ENCODE measurements around the gene HCAR2. TPM values are rescaled to one million over a fixed set of nuclear protein-coding genes. Genes with fewer than 3 reads are reported as not detected.

HCAR2 gene
- total and polyA plus RNA-seq, 7 donors, result 0.36 to 0.98 (median 0.76) TPM; not detected in 3

GRCh38 chr12:122732611-122733010, 29.5 kb upstream of the HCAR2 start:
- Histone ChIP-seq H3K9me3 (no peaks in the 10 kb centered on the region), H3K4me1 (no peaks in the 10 kb centered on the region), H3K27me3 (no peaks in the 10 kb centered on the region), H3K27ac (no peak overlapping the region), H3K4me3 (no peak overlapping the region), H3K36me3 (no peaks in the 10 kb centered on the region)
- no peak for DNase-seq
- WGBS, 2 donors, result 91 to 92% methylated on average over 4 of the region's 4 CpGs
- intact Hi-C loops (cut with DNase I), result no loop called here
- TF ChIP-seq EP300 (IDR thresholded peaks at IDR 0.05), result no peak
- TF ChIP-seq CTCF (IDR thresholded peaks at IDR 0.05), result no peak
- TF ChIP-seq POLR2AphosphoS5 (IDR thresholded peaks at IDR 0.05), result no peak
- no peak for TF ChIP-seq POLR2A (IDR thresholded peaks at IDR 0.05)

GRCh38 chr12:122732170-122732569, 29.0 kb upstream of the HCAR2 start:
- Histone ChIP-seq H3K27ac (no peak overlapping the region), H3K9me3 (no peaks in the 10 kb centered on the region), H3K27me3 (no peaks in the 10 kb centered on the region), H3K4me1 (no peaks in the 10 kb centered on the region), H3K36me3 (no peaks in the 10 kb centered on the region), H3K4me3 (no peak overlapping the region)
- intact Hi-C loops (cut with DNase I), result no loop called here
- 64 to 79% methylated on average over 3 of the region's 3 CpGs for WGBS, 2 donors
- no peak for DNase-seq
- TF ChIP-seq EP300 (IDR thresholded peaks at IDR 0.05), result no peak
- TF ChIP-seq POLR2AphosphoS5 (IDR thresholded peaks at IDR 0.05), result no peak
- no peak for TF ChIP-seq POLR2A (IDR thresholded peaks at IDR 0.05)
- TF ChIP-seq CTCF (IDR thresholded peaks at IDR 0.05), result no peak

GRCh38 chr12:122730215-122731014, 27.3 kb upstream of the HCAR2 start, which contains the start of gene HCAR1:
HCAR1 (minus strand) TSS chr12:122730844; CDS start chr12:122730339, 505 bp downstream.
- intact Hi-C loops (cut with DNase I), result no loop called here
- Histone ChIP-seq H3K9me3 (no peaks in the 10 kb centered on the region), H3K4me3 (peak within 1 kb of the TSS in 3 of 4 donors; percentile 4 to 23 (median 12)), H3K4me1 (no peaks in the 10 kb centered on the region), H3K36me3 (no peaks in the 10 kb centered on the region), H3K27me3 (no peaks in the 10 kb centered on the region), H3K27ac (no peak within 1 kb of the TSS)
- WGBS, 2 donors, result 56 to 67% methylated on average over 32 of the region's 32 CpGs
- TF ChIP-seq POLR2AphosphoS5 (IDR thresholded peaks at IDR 0.05), result no peak
- no peak for TF ChIP-seq CTCF (IDR thresholded peaks at IDR 0.05)
- no peak for TF ChIP-seq EP300 (IDR thresholded peaks at IDR 0.05)
- no peak for TF ChIP-seq POLR2A (IDR thresholded peaks at IDR 0.05)
- no peak for DNase-seq

- no peak for DNase-seq
- Histone ChIP-seq H3K27ac (no peak overlapping the region), H3K27me3 (no peaks in the 10 kb centered on the region), H3K4me1 (no peaks in the 10 kb centered on the region), H3K4me3 (no peak overlapping the region), H3K36me3 (no peaks in the 10 kb centered on the region), H3K9me3 (no peaks in the 10 kb centered on the region)
- TF ChIP-seq POLR2A (IDR thresholded peaks at IDR 0.05) (no peak), EP300 (IDR thresholded peaks at IDR 0.05) (no peak), CTCF (IDR thresholded peaks at IDR 0.05) (no peak), POLR2AphosphoS5 (IDR thresholded peaks at IDR 0.05) (no peak)
- intact Hi-C loops (cut with DNase I), result no loop called here
- WGBS, 2 donors, result 90 to 93% methylated on average over 27 of the region's 27 CpGs
Measured at GRCh38 chr12:122729583-122730214, 26.5 kb upstream of the HCAR2 start.

Data from sigmoid colon (tissue), 7 donors.